Tibial nerve (tissue), 4 donors: Measurements from ENCODE around the gene UNKL. TPM values are rescaled to one million over a fixed set of nuclear protein-coding genes. Genes with fewer than 3 reads are reported as not detected.
"Not testable (repeated sequence)": the region's sequence is repeated elsewhere in the genome, so short reads cannot be mapped to it uniquely, and the experiment has no call there.

Experiments used
- DNase-seq, 2 donors: peaks; one replicate each; pipeline ENCODE4 v3.0.0-alpha.2; 2019; ENCODE audit warnings: low spot score in 2 of 2
- H3K27ac ChIP-seq, 4 donors: fragments of 200-600 bp; sonication (generic) in 3 of 4; one replicate each; pipeline ENCODE4 v1.5.1; 2017 to 2019; ENCODE audit warnings: mild to moderate bottlenecking in 1 of 4
- H3K27me3 ChIP-seq, 2 donors: fragments of 200-600 bp; sonication (generic) in 1 of 2; one replicate each; pipeline versions ENCODE4 v1.5.1 to v1.6.0; 2017 to 2019
- H3K36me3 ChIP-seq, 3 donors: fragments of 200-600 bp; sonication (generic); one replicate each; pipeline ENCODE4 v1.5.1; 2018 to 2019
- H3K4me1 ChIP-seq, 4 donors: fragments of 200-600 bp; sonication (generic) in 3 of 4; one replicate each; pipeline ENCODE4 v1.5.1; 2017 to 2019
- H3K4me3 ChIP-seq, 4 donors: fragments of 200-600 bp; sonication (generic) in 3 of 4; one replicate each; pipeline ENCODE4 v1.5.1; 2017 to 2019; ENCODE audit warnings: mild to moderate bottlenecking in 1 of 4, moderate library complexity in 1 of 4
- H3K9me3 ChIP-seq, 4 donors: fragments of 200-600 bp; sonication (generic) in 3 of 4; one replicate each; pipeline ENCODE4 v1.5.1; 2017 to 2019
- CTCF ChIP-seq, 5 experiments: fragments of 200-600 bp in 3 of 5; fragments of 450-650 bp in 2 of 5; sonication (generic) in 3 of 5; IDR thresholded peaks; one replicate each; pipeline ENCODE4 v1.5.1; 2016 to 2019; ENCODE audit warnings: antibody characterized with exemption in 5 of 5, mild to moderate bottlenecking in 3 of 5, moderate library complexity in 2 of 5
- EP300 ChIP-seq, 2 donors: sonication (generic); formaldehyde crosslinking; IDR thresholded peaks; one replicate each; pipeline ENCODE4 v1.6.1; 2017; ENCODE audit warnings: antibody characterized with exemption in 2 of 2, mild to moderate bottlenecking in 1 of 2
- POLR2A ChIP-seq, 2 donors: fragments of 450-650 bp; IDR thresholded peaks; one replicate each; pipeline ENCODE4 v1.6.1; 2017; ENCODE audit warnings: antibody characterized with exemption in 2 of 2, mild to moderate bottlenecking in 2 of 2, moderate library complexity in 2 of 2
- WGBS, 2 donors: methylation state at CpG; one replicate each; pipeline ENCODE4 v1.1.5; 2018; 5-methylcytosine and 5-hydroxymethylcytosine counted together
- total RNA-seq, 4 donors: library from RNA; depleted of rRNA; stranded (reverse); fragments of >200 nt; gene quantifications; one replicate each; pipeline ENCODE4 v1.1.0, GENCODE V29; 2016

UNKL gene
- total RNA-seq, 4 donors from 2014 or later: 34.3 to 70.5 (median 45.0) TPM

DNA sequence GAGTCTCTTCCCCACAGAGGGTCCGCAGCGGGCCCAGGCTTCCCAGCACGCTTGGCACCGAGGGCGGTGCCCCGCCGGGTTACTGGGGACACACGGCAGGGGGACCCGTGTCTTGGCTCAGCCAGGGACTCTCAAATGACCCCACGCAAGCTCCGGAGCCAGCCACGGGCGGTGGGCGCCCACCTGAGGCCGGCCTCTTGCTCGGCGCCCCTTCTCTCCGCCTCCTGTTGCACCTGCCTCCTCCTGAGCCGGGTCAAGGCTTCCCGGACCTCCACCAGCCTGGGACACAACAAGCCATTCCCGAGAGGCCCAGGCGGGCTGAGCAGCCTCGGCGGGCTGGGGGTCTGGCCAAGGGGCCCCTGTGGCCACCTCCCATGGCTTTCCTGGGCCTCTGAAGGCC, 28.2 kb upstream of the UNKL start:
- WGBS, 2 donors: 80 to 85% methylated on average over 17 to 18 of the region's 24 CpGs
- H3K4me1 ChIP-seq: no peaks in the 10 kb centered on the region
- TF ChIP-seq POLR2A (IDR thresholded peaks at IDR 0.05): no peak
- no peak for TF ChIP-seq EP300 (IDR thresholded peaks at IDR 0.05)
- no peak for TF ChIP-seq CTCF (IDR thresholded peaks at IDR 0.05)
- no peak for DNase-seq
- H3K9me3 ChIP-seq: no peaks in the 10 kb centered on the region
- H3K4me3 ChIP-seq: no peak overlapping the region
- no peaks in the 10 kb centered on the region for H3K27me3 ChIP-seq
- H3K27ac ChIP-seq: no peak overlapping the region
- H3K36me3 ChIP-seq: peaks cover 0 to 77% (median 5%) of the 10 kb centered on the region in 3 donors

DNA sequence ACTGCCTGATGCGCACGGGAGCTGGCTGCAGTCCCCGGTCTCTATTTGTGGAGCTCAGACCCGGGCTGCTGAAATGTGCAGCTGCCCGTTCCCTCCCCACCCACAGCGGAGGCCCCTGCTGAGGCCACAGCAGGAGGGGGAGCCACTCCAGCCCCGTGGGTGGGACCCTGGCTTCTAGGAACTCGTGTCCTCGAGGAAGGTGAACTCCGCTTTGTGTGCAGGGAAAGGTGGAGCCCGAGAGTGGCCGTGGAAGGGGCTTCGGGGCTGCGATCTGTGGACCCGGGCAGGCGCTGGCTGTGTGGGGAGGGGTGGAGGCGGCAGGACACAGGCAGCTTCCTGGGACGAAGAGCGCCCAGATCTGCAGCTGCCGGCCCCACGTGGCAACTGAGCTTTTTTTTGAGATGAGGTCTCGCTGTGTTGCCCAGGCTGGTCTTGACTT, 26.9 kb upstream of the UNKL start:
- no peak overlapping the region for H3K4me3 ChIP-seq
- DNase-seq: no peak
- H3K27me3 ChIP-seq: no peaks in the 10 kb centered on the region
- TF ChIP-seq EP300 (IDR thresholded peaks at IDR 0.05): no peak
- TF ChIP-seq POLR2A (IDR thresholded peaks at IDR 0.05): no peak
- TF ChIP-seq CTCF (IDR thresholded peaks at IDR 0.05): no peak
- 82% methylated on average over 18 to 21 of the region's 22 CpGs for WGBS, 2 donors
- no peak overlapping the region for H3K27ac ChIP-seq
- H3K36me3 ChIP-seq: peaks cover 0 to 77% (median 0%) of the 10 kb centered on the region in 3 donors
- no peaks in the 10 kb centered on the region for H3K4me1 ChIP-seq
- H3K9me3 ChIP-seq: no peaks in the 10 kb centered on the region

DNA sequence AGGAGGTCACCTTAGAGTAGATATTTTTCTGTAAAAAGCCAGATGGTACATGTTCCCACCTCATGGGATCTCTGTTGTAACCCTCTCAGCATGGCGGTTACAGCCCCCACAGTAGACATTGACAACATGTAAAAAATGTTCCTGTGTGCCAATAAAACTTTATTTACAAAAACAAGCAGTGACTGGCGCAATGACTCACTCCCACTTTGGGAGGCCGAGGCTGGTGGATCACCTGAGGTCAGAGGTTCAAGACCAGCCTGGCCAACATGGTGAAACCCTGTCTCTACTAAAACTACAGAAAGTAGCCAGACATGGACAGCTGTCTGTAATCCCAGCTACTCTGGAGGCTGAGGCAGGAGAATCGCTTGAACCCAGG, 25.2 kb upstream of the UNKL start:
- DNase-seq, H3K4me1 ChIP-seq, H3K27me3 ChIP-seq, H3K27ac ChIP-seq, H3K4me3 ChIP-seq, H3K9me3 ChIP-seq: not testable (repeated sequence)
- peaks cover 0 to 77% (median 0%) of the 10 kb centered on the region in 3 donors for H3K36me3 ChIP-seq
- 88 to 92% methylated on average over 4 of the region's 4 CpGs for WGBS, 2 donors

- Histone ChIP-seq H3K9me3 (no peaks in the 10 kb centered on the region), H3K27ac (no peak overlapping the region), H3K27me3 (no peaks in the 10 kb centered on the region), H3K4me3 (no peak overlapping the region), H3K4me1 (no peaks in the 10 kb centered on the region), H3K36me3 (peaks cover 0 to 80% (median 0%) of the 10 kb centered on the region in 3 donors)
- 89 to 100% methylated on average over 1 to 22 of the region's 27 CpGs for WGBS, 2 donors
- DNase-seq: no peak
- no peak for TF ChIP-seq CTCF (IDR thresholded peaks at IDR 0.05)
- TF ChIP-seq EP300 (IDR thresholded peaks at IDR 0.05): no peak
- TF ChIP-seq POLR2A (IDR thresholded peaks at IDR 0.05): no peak
Measured at GRCh38 chr16:1439058-1439698, 24.7 kb upstream of the UNKL start.

DNA sequence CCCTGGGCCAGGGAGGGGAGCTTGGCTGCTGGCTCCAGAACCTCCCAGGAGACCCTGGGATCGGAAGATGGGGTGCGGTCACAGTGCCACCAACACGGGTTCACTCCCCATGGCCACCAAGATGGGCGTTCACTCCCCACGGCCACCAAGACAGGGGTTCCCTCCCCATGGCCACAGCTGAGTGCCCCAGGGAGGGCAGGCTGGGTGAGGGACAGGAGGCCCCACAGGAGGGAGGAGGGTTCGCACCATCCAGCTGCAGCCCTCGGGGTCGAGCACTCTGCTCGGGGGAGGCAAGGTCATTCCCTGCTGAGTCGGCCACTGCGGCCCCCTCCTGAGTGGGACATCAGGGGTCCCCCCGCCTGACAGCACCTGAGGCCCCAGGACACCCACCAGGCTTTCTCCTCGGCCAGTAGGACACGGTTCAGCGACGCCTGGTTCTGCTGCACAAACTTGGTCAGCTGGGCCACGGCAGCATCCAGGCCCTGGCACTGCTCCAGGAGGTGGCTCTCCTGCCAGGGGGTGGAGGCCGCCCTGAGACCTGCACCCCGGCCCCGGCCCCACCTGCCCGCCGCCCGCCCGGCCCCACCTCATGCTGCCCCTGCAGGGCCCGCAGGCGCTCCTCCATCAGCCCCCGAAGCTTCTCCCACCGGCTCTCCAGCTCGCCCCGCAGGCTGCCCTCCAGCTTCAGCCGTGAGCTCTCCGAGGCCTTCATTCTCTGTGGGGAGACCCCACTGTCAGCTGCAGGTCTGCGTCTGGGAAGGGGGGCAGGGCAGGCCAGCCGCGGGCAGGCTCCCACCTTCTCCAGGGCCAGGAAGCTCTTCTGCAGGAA, 23.9 kb upstream of the UNKL start:
- no peak overlapping the region for H3K4me3 ChIP-seq
- TF ChIP-seq EP300 (IDR thresholded peaks at IDR 0.05) (no peak), CTCF (IDR thresholded peaks at IDR 0.05) (no peak), POLR2A (IDR thresholded peaks at IDR 0.05) (no peak)
- WGBS, 2 donors: 81 to 92% methylated on average over 15 to 23 of the region's 35 CpGs
- no peak for DNase-seq
- H3K4me1 ChIP-seq: no peaks in the 10 kb centered on the region
- H3K27ac ChIP-seq: no peak overlapping the region
- H3K27me3 ChIP-seq: no peaks in the 10 kb centered on the region
- H3K9me3 ChIP-seq: no peaks in the 10 kb centered on the region
- peaks cover 0 to 85% (median 0%) of the 10 kb centered on the region in 3 donors for H3K36me3 ChIP-seq
